HG02938 (cell line): ENCODE results near the gene MLXIP.
"Not testable (repeated sequence)": the region's sequence is repeated elsewhere in the genome, so short reads cannot be mapped to it uniquely, and the experiment has no call there.

Experiments
- ATAC-seq: cut with Tn5 transposase; IDR thresholded peaks from one replicate; pipeline ENCODE4 v1.9.1; 2021; ENCODE audit warnings: mild to moderate bottlenecking, moderate library complexity; ENCODE audit not compliant: unreplicated experiment

MLXIP gene

DNA sequence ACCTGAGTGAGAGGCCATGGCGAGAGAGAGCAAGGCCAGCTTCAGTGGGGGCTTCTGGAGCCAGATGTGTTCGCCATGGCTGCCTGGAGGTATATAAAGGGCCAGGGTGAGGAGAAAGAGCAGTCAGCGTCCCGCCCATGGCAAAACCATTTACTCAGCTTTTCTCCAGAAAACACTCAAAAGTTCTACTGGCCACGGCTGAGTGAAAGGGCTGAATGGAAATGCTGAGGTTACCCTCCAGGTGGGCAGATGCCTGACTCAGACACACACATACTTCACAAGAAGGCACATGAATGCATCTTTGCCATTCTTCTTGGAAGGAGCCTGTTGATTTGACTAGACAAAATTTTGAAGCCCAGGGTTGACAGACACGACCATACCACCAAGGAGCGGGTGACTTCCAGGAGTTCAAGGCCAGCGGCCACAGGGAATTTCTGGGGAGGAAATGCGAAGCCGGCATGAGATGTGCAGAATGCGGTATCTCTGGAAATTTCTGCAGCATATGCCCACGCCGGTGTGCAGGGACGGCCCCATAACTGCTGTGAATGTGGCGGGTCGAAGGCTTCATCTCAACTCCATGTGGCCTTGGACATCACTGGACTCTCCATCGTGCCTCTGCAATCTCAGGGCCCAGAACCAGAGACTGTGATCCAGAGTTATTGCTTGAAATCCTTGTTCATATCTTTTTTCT is 95.7 kb downstream of the MLXIP start, which contains the start of gene IL31:
IL31 (minus strand) TSS at position 67 of the 691 bp plus-strand sequence; CDS start at position 18, 49 bp downstream.
- ATAC-seq, result no peak

DNA sequence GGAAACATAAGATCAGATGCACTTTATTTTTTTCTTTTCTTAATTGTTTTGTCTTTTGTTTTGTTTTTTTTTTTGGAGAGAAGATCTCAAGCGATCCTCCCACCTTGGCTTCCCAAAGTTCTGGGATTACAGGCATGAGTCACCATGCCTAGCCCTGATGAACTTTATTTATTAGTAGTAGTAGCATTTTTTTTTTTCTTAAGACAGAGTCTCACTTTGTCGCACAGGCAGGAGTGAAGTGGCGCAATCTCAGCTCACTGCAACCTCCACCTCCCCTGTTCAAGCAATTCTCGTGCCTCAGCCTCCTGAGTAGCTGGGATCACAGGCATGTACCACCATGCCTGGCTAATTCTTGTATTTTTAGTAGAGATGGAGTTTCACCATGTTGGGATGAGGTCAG is 97.9 kb downstream of the MLXIP start:
- not testable (repeated sequence) for ATAC-seq

DNA sequence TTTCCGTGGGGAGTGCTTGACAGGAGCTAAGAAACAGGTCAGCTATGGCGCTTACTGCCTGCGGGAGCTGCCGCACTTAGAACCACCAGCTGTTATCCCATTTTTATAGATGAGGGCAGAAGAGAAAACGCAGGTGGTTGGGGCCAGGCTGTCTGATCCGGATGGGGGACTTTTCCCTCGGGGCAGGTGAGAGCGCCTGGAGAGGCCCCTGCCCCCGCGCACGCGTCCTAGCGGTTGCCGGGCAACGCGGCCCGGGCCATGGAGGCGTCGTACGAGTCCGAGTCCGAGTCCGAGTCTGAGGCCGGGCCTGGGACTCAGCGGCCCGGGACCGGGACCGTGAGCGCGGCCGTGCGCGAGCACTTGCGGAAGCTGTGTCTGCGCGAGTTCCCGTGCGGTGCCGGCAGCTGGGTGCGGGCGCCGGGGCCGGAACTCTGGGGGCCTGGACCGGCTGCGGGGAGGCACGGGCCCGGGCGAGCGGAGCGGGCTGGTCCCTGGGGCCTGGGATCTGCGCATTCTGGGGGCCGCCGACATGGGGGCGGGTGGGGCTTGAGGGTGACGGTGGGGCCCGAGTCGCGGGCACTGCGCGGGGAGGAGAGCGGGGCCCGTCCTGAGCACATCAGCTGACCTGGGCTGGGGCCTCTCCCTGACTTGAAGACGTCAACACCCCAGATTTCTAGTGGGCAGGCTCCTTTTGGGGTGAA is 104.5 kb downstream of the MLXIP start, which contains the start of gene LRRC43:
LRRC43 (plus strand) TSS at position 237 of the 701 bp plus-strand sequence; CDS start at position 259, 22 bp downstream.
- no peak for ATAC-seq

DNA sequence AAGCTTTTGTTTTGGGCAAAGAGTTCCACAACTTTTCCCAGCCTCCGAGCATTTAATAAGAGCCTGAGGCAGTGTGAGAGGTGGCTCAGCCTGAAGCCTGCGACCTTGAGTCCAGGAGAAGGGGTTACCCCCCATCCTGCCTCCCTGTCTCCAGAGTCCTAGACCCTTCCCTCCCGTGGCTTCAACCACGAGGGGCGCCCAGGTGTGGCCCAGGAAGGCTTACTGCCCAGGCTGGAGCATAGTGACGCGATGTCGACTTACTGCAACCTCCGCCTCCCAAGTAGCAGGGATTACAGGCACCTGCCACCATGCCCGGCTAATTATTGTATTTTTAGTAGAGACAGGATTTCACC is 105.0 kb downstream of the MLXIP start:
- no peak for ATAC-seq

DNA sequence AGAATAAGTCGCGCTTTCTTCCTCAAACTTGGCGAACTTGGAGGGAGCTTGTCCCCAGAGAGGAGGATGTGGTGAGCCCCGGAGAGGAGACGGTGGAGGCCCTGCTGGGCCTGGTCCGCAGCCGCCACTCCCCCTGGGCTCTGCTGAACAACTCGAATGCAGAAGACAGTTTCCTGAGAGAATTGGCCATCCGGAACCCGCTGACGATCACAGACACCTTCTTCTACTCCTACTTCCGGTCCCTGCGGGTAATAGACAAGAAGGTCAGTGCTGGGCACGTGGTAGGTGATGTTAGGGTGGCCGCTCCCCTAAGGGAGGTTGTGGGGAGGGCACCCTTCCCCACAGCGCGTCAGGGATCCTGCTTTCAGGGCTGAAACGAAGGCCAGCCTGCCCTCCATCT is 106.0 kb downstream of the MLXIP start:
- no peak for ATAC-seq

DNA sequence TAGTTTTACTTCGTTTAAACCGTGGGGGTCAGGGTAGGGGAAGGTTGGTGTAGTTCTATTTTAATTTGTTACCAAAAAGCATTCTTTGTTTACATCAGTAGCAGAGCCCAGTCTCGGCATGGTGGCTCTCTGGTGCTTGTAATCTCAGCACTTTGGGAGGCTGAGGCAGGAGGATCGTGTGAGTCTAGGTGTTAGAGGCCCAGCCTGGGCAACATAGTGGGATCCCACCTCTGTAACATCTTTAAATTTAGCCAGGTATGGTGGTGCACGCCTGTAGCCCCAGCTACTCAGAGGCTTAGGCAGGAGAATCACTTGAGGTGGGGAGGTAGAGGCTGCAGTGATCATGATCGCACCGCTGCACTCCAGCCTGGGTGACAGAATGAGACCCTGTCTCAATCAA is 106.5 kb downstream of the MLXIP start:
- no peak for ATAC-seq

DNA sequence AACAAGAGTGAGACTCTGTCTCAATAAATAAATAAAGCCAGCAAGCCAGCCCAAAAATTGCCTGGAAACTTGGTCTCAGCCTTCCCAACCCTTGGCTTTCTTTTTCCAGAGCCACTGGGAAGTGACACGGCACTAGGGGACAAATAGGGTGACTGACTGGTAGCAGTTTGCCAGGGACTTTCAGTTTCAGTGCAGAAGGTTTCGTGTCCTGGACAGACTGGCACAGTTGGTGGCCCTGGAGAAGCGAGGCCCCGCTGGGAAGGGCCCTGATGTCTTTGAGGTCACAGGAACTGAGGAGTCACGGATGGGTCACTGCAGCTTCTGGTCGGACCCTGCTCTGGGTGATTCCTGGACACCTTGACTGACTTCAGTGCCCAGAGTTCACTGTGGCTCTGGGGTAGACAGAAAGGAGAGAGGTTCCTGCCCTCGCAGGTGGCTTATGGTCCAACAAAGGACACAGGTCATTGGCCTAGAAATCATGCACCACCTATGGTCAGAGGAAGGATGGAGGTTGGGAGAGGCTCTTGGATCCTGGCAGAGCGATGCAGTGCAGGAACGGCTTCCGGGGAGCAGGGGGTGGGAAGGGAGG is 107.0 kb downstream of the MLXIP start:
- ATAC-seq, result no peak

DNA sequence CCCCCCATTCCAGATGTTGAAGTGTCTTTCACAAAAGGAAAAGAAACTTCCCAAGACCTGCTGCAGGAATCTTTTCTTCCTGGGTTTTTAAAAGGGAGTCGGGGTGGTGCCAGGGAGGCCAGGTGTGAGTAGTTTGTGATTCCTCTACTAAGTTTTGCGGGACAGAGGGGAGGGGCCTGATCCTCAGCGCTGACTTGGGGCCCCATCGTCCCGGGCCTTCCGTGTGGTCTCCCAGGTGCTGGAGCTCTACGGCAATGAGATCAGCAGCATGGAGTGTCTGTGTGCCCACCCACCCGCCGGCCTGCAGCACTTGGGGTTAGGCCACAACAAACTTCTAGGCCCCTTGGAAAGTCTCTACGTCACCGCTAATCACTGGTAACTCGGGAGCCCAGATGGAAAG is 108.9 kb downstream of the MLXIP start:
- ATAC-seq, result no peak

DNA sequence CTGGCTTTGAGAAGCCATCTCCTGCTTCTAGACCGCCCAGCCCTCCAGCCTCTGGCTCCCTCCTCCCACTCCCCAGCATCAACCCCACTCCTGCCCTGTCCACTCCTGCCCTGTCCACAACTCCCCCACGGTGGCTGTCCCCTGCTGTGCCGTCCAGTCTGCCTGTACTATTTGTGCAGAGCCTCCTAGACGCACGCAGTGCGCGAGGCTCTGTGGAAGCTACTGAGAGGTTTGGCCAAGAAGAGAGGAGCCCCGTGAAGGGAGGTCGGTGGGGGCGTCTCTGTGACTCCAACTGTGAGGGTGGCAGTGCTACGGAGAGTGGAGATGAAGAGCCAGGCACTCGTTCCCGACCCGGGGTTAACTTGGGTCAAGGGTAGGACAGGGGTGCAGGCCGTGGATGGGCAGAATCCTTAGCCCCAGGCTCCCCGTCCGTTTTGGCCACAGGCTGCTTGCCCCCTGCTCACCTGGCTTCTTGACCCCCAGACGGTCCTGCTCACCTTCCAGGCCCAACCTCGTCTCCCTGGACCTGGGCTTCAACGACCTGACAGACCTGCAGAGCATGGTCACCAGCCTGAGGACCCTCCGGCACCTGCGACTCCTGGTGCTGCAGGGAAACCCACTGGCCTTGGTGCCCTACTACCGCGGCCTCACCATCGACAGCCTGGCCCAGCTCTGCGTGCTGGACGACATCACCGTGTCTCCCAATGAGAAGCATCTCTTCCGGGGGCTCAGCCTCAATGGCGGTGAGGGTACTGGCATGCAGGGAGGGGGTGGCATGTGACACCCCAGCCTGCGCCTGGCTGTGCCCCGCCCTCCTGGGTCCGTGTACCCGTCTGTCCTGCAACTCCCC is 111.3 kb downstream of the MLXIP start:
- ATAC-seq, result no peak

DNA sequence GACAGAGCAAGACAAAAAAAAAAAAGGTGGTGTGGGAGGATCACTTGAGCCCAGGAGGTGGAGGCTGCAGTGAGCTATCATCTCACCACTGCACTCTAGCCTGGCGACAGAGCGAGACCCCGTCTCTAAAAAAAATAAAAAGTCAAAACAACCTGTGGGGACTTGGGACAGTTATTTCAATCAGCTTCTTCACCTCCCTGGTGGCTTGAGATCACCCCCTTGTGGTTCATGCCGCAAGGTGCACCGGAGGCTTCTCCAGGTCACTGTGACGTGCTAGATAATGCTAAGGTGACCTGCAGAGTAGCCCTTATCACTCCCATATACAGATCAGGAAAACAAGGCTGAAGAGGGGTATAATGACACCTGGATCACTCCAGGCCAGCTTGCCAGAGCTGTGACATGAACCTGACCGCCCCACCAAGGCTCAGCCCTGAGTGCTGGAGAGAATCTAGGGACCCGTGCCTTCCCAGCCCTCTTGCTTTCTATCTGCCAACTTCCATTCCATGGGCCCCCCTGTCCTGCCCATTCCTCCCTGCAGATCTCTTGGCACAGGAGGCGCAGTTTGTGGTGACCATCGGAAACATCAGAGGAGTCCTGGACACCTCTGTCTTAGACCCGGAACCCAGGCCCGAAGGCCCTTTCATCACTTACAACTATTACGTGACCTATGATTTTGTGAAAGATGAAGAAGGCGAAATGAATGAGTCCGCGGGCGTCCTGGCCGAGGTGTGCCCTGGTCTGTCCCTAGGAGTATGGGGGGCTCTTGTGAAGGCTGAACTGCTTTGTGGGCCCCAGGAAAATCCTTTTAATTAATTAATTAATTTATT is 112.5 kb downstream of the MLXIP start:
- no peak for ATAC-seq

DNA sequence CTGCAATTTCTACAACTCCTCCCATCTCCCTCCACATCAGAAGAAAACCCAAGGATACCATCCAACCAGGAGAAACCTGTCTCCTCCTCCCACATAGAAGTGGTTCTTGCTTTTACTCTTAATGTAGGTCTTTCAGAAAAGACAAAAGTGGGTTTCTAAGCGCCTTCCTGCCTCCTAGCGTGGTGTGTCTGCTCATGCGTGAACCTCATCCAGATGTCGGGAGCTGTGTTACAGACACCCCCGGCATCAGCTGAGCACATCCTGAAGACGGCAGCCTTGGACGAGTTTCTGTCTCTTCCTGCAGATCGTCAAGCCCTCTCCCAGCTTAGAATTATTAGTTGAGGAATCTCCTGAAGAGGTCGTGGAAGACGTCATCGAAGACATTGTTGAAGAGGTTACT is 113.9 kb downstream of the MLXIP start:
- ATAC-seq, result no peak

DNA sequence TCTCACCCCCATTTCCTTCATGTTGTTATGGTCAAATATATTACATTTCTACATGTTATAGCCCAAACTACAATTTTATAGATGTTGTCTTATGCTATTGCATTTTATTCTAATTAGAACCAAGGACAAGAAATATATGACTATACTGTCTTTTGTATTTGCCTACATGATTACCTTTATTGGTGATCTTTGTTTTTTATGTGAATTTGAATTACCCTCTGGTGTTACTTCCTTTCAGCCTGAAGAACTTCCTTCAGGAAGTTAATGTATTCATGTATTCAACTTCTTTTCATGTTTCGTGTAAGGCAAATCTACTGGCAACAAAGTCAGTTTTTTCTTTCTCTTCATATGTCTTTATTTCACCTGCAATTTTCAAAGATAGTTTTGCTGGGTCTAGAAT is 116.2 kb downstream of the MLXIP start:
- no peak for ATAC-seq

DNA sequence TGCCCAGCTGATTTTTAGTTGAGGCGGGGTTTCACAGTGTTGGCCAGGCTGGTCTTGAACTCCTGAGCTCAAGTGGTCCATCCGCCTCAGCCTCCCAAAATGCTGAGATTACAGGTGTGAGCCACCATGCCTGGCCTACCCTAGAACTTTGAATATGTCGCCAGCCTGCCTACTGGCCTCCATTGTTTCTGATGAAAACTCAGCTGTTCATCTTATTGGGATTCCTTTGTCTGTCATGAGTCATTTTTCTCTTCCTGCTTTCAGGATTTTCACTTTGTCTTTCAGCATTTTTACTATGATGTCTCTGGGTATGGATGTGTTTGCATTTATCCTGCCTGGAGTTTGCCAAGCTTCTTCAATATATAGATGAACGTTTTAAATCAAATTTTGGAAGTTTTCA is 116.8 kb downstream of the MLXIP start:
- ATAC-seq, result no peak
